A673 (cell line): ENCODE data around the gene SEPTIN8. TPM values are rescaled to one million over a fixed set of nuclear protein-coding genes. Genes with fewer than 3 reads are reported as not detected.
A peak's percentile ranks its signal among the peaks of the same experiment; 100 is the strongest.
"Not testable (repeated sequence)": the region's sequence is repeated elsewhere in the genome, so short reads cannot be mapped to it uniquely, and the experiment has no call there.

Experiments
- BruUV-seq: library from RNA; stranded (reverse); fragments of 400-500 nt; replicated peaks from 2 replicates; lab custom pipeline; 2021; lab: Mats Ljungman, UMichigan
- CTCF ChIA-PET: fragments of 300-600 bp; sonication (Branson Sonifier 250); formaldehyde crosslinking; loops from one replicate; lab custom pipeline; 2022; ENCODE audit warnings: antibody characterized with exemption; lab: Charles Lee
- POLR2A ChIA-PET: fragments of 300-600 bp; sonication (Branson Sonifier 250); formaldehyde crosslinking; loops from one replicate; lab custom pipeline; 2022; ENCODE audit warnings: antibody characterized with exemption; ENCODE audit not compliant: low non-redundant PET; lab: Charles Lee
- DNase-seq: peaks from one replicate; pipeline ENCODE4 v3.0.0-alpha.2; 2015; ENCODE audit warnings: low spot score
- H3K27ac ChIP-seq: fragments of 200-600 bp; sonication (generic); 2 replicates; pipeline ENCODE4 v1.5.1; 2016; ENCODE audit warnings: mixed run types, low read depth, mild to moderate bottlenecking, mixed read lengths, antibody characterized with exemption, low read length; ENCODE audit not compliant: poor library complexity, severe bottlenecking
- H3K27me3 ChIP-seq: fragments of 200-600 bp; sonication (generic); replicated peaks from 2 replicates; pipeline ENCODE4 v1.6.1; 2017; ENCODE audit warnings: mixed run types, low read depth, mild to moderate bottlenecking, mixed read lengths, antibody characterized with exemption, low read length; ENCODE audit not compliant: insufficient read depth, poor library complexity
- H3K36me3 ChIP-seq: fragments of 200-600 bp; sonication (generic); 2 replicates; pipeline ENCODE4 v1.6.1; 2016; ENCODE audit warnings: mixed run types, mild to moderate bottlenecking, mixed read lengths, antibody characterized with exemption, low read length; ENCODE audit not compliant: insufficient read depth, poor library complexity, severe bottlenecking
- H3K4me1 ChIP-seq: fragments of 200-600 bp; sonication (generic); 2 replicates; pipeline ENCODE4 v1.6.1; 2017; ENCODE audit warnings: mixed run types, mild to moderate bottlenecking, mixed read lengths, antibody characterized with exemption, low read length; ENCODE audit not compliant: insufficient read depth, poor library complexity, severe bottlenecking
- H3K4me3 ChIP-seq: fragments of 200-600 bp; sonication (generic); 2 replicates; pipeline ENCODE4 v1.5.1; 2016; ENCODE audit warnings: low read depth, mixed run types, mild to moderate bottlenecking, mixed read lengths, low read length; ENCODE audit not compliant: poor library complexity, severe bottlenecking
- H3K9me3 ChIP-seq: fragments of 200-600 bp; sonication (generic); 2 replicates; pipeline ENCODE4 v1.6.1; 2016; ENCODE audit warnings: mixed run types, low read depth, mild to moderate bottlenecking, mixed read lengths, antibody characterized with exemption, low read length; ENCODE audit not compliant: poor library complexity, severe bottlenecking
- CTCF ChIP-seq: fragments of 300-800, 200-600 bp; sonication (generic); conservative IDR thresholded peaks from 2 replicates; pipeline ENCODE4 v1.5.1; 2017; ENCODE audit warnings: low read depth, mild to moderate bottlenecking, antibody characterized with exemption, low read length, moderate library complexity, mixed read lengths
- EZH2 ChIP-seq: fragments of 200-600 bp; sonication (generic); IDR thresholded peaks from 2 replicates; pipeline ENCODE4 v1.6.1; 2017; ENCODE audit warnings: borderline replicate concordance, low read depth, mild to moderate bottlenecking, mixed read lengths, antibody characterized with exemption, low read length; ENCODE audit not compliant: poor library complexity, severe bottlenecking
- intact Hi-C: fragments of 100-400 bp; cut with micrococcal nuclease; formaldehyde crosslinking; loops from one replicate; pipeline ENCODE4 v1.10.0; 2022; ENCODE audit not compliant: unreplicated experiment
- total RNA-seq: library from RNA; stranded (reverse); gene quantifications from 2 replicates; pipeline ENCODE4 v1.2.3, GENCODE V29; 2021

SEPTIN8 gene
- total RNA-seq, 1 experiment from 2014 or later, result 26.4 TPM

DNA sequence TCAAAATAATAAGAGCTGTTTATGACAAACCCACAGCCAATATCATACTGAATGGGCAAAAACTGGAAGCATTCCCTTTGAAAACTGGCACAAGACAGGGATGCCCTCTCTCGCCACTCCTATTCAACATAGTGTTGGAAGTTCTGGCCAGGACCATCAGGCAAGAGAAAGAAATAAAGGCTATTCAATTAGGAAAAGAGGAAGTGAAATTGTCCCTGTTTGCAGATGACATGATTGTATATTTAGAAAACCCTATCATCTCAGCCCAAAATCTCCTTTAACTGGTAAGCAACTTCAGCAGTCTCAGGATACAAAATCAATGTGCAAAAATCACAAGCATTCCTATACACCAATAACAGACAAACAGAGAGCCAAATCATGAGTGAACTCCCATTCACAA, 27.2 kb upstream of the SEPTIN8 start:
- H3K36me3 ChIP-seq, POLR2A ChIA-PET, CTCF ChIA-PET, H3K4me3 ChIP-seq, intact Hi-C loops, H3K4me1 ChIP-seq, H3K9me3 ChIP-seq, BruUV-seq, H3K27me3 ChIP-seq, DNase-seq, H3K27ac ChIP-seq: not testable (repeated sequence)

GRCh38 chr5:132802685-132803066, 25.6 kb upstream of the SEPTIN8 start:
- CTCF ChIA-PET, H3K4me1 ChIP-seq, intact Hi-C loops, POLR2A ChIA-PET, H3K27me3 ChIP-seq, H3K4me3 ChIP-seq, H3K27ac ChIP-seq, BruUV-seq, H3K9me3 ChIP-seq, DNase-seq, H3K36me3 ChIP-seq: not testable (repeated sequence)

GRCh38 chr5:132802044-132802684, 25.1 kb upstream of the SEPTIN8 start:
- Histone ChIP-seq H3K36me3 (no peaks in the 10 kb centered on the region), H3K9me3 (no peaks in the 10 kb centered on the region), H3K4me3 (no peak overlapping the region), H3K27me3 (peaks cover 4% of the 10 kb centered on the region), H3K27ac (no peak overlapping the region), H3K4me1 (no peaks in the 10 kb centered on the region)
- BruUV-seq, result no TSS peak
- TF ChIP-seq CTCF (0 out of 2 replicates have a peak, but pooled peaks have one; percentile 12), EZH2 (no peak)
- ChIA-PET CTCF (no interaction called here), POLR2A (no interaction called here)
- no peak for DNase-seq
- intact Hi-C loops, result no loop called here

GRCh38 chr5:132800545-132800944, 23.5 kb upstream of the SEPTIN8 start:
- intact Hi-C loops, result no loop called here
- Histone ChIP-seq H3K4me3 (no peak overlapping the region), H3K36me3 (no peaks in the 10 kb centered on the region), H3K9me3 (no peaks in the 10 kb centered on the region), H3K27me3 (peaks cover 4% of the 10 kb centered on the region), H3K4me1 (no peaks in the 10 kb centered on the region), H3K27ac (no peak overlapping the region)
- ChIA-PET CTCF (interaction anchor here (0.5 kb wide), 1 partner anchor 20 kb away, joined by 4 read pairs; no protein-coding TSS in a partner anchor), POLR2A (no interaction called here)
- DNase-seq, result no peak
- BruUV-seq, result no TSS peak
- TF ChIP-seq EZH2 (no peak), CTCF (no peak)
